Astrocyte of the spinal cord (primary cell): ENCODE measurements around the gene BCL3.

Experiments
- DNase-seq: peaks from one replicate; pipeline ENCODE4 v3.0.0; 2011; ENCODE audit warnings: low read depth, low spot score
- H3K4me3 ChIP-seq: 2 replicates; pipeline ENCODE4 v1.5.1; 2011; ENCODE audit warnings: low read depth, mild to moderate bottlenecking, low read length, moderate library complexity
- in situ Hi-C: cut with HindIII; loops from 2 replicates; pipeline ENCODE4 v1.10.0; 2017; ENCODE audit warnings: low sequenced_read_pairs
- TF ChIP-seq, protein P1 (sequence below): IDR thresholded peaks from 2 replicates; pipeline ENCODE4 v1.5.1; 2012; ENCODE audit warnings: low read depth, mild to moderate bottlenecking, low read length, inconsistent platforms

Gene BCL3

DNA sequence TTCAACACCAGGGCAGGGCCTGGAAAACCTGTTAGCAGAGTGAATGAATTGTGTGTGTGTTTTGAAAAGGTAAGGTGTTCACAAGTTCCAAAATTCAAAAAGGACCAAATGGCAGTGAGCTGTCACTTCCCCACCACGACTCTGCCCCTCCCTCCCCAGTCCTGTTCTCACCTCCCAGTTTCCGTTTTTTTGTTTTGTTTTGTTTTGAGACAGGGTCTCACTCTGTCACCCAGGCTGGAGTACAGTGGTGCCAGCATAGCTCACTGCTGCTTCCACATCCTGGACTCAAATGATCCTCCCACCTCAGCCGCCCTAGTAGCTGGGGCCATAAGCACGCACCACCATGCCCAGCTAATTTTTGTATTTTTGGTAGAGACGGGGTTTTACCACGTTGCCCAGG is 20.3 kb upstream of the BCL3 start:
- no peak overlapping the region for H3K4me3 ChIP-seq
- no peak for DNase-seq
- TF ChIP-seq, protein P1, sequence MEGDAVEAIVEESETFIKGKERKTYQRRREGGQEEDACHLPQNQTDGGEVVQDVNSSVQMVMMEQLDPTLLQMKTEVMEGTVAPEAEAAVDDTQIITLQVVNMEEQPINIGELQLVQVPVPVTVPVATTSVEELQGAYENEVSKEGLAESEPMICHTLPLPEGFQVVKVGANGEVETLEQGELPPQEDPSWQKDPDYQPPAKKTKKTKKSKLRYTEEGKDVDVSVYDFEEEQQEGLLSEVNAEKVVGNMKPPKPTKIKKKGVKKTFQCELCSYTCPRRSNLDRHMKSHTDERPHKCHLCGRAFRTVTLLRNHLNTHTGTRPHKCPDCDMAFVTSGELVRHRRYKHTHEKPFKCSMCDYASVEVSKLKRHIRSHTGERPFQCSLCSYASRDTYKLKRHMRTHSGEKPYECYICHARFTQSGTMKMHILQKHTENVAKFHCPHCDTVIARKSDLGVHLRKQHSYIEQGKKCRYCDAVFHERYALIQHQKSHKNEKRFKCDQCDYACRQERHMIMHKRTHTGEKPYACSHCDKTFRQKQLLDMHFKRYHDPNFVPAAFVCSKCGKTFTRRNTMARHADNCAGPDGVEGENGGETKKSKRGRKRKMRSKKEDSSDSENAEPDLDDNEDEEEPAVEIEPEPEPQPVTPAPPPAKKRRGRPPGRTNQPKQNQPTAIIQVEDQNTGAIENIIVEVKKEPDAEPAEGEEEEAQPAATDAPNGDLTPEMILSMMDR: no peak
- in situ Hi-C loops: no loop called here

DNA sequence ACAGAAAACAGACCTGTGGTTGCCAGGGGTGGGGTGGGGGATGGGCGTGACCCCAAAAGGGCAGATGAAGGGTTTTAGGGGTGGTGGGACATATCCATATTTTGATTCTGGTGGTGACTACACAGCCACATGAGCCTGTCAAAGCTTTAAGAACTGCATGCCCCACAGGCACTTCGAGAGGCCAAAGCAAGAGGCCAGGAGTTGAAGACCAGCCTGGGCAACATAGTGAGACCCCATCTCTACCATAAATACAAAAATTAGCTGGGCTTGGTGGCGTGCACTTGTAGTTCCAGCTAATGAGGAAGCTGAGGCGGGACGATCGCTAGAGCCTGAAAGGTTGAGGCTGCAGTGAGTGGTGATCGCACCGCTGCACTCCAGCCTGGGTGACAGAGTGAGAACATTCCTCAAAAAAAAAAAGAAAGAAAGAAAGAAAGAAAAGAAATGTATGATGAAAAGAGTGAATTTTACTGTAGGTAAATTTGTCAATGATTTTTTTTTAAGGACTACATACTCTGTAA is 18.9 kb upstream of the BCL3 start:
- in situ Hi-C loops: no loop called here
- no peak for DNase-seq

DNA sequence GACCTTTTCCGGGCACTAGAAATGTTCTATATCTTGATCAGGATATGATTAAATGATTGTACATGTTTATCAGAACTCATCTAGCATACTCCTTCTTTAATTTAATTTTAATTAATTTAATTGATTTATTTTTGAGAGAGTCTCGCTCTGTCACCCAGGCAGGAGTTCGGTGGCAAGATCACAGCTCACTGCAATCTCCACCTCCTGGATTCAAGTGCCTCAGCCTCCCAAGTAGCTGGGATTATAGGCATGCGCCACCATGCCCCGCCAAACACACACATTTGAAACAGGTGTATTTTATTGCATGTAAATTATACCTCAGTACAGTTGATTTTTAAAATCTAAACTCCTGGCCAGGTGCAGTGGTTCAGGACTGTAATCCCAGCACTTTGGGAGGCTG is 17.4 kb upstream of the BCL3 start:
- H3K4me3 ChIP-seq: no peak overlapping the region
- no peak for DNase-seq
- TF ChIP-seq, protein P1: no peak
- in situ Hi-C loops: no loop called here

More for the DNA sequence above, 18.9 kb upstream of the BCL3 start:
- no peak overlapping the region for H3K4me3 ChIP-seq
- TF ChIP-seq, protein P1: no peak

DNA sequence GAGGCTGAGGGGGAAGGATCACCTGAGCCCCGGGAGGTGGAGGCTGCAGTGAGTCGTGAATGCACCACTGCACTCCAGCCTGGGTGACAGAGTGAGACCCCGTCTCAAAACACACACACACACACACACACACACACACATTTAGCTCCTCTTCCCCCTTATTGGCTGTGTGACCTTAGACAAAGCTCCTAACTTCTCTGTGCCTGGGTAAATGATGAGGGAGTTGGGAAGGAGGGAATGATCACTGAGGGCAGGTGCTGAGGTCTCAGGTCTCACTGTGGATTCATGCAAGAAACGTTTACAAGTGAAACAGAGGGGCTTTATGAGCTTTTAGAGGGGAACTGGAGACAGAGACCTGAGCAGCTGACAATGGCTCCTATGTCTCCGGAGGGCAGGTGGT is 16.9 kb upstream of the BCL3 start:
- H3K4me3 ChIP-seq: no peak overlapping the region
- TF ChIP-seq, protein P1: no peak
- in situ Hi-C loops: no loop called here
- no peak for DNase-seq

DNA sequence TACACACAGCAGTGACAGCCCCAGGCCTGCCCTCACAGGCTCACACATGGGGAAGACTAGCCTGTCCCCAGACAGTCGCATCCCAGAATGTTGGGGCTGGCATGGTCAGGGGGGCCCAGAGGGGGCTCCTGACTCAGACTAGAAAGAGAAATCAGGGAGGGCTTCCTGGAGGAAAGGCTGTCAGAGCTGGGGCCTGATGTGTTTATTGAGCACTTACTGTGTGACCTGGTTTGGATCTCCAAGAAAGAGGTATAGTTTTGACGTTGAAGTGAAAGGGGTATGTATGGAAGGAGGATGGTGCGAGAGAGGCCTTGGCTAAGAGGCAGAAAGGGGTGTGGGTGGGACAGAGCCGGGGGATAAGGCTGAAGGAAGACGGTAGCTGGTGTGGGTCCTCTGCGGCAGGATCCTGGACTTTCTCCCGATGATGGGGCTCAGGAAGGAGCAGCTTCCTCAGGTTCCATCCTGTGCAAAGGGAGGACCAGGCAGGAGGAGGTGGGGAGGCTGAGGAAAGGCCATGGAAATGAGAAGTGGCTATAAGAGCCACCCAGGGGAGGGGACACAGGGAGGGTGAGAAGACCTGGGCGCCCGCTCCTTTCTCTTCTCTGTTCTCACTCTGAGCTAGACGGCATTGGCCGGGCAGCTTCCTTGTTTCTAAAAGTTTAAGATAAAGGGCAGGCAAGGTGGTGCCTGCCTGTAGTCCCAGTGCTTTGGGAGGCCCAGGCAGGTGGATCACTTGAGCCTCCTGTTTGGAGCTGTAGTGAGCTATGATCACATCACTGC is 16.1 kb upstream of the BCL3 start:
- DNase-seq: no peak
- H3K4me3 ChIP-seq: no peak overlapping the region
- TF ChIP-seq, protein P1: no peak
- in situ Hi-C loops: no loop called here

DNA sequence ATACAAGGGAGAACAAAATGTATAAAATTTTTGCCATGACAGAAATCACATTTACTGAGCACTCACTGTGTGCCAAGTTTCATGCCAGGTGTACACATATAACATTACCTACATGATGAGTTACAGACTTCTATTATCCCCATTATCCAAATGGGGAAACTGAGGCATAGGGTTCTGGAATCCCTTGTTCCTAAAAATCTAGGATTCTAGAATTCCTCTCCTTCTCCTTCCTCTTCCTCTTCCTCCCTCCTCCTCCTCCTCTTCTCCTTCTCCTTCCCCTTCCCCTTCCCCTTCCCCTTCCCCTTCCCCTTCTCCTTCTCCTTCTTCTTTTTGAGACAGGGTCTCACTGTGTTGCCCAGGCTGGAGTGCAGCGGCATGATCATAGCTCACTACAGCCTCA is 14.2 kb upstream of the BCL3 start:
- TF ChIP-seq, protein P1: no peak
- H3K4me3 ChIP-seq: no peak overlapping the region
- no peak for DNase-seq
- in situ Hi-C loops: no loop called here
